NK-92 (cell line): ENCODE data around the gene CSNK1G1.
"Not testable (repeated sequence)": the region's sequence is repeated elsewhere in the genome, so short reads cannot be mapped to it uniquely, and the experiment has no call there.

Experiments used
- DNase-seq: peaks from one replicate; lab custom pipeline; 2025; ENCODE audit not compliant: unreplicated experiment; lab: John Stamatoyannopoulos, UW

Gene CSNK1G1

DNA sequence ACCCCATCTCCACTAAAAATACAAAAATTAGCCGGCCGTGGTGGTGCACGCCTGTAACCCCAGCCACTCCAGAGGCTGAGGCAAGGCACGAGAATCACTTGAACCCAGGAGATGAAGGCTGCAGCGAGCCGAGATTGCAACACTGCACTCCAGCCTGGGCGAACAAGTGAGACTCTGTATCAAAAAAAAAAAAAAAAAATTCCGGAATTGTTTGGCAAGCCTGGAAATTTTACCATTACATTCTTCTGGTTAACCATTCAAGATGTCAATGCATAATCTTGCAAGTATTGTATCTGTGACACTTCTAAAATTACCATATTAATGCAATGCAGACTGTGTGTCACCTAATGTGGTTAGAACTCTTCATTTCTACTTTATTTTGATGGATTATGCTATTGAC is 67.0 kb downstream of the CSNK1G1 start:
- no peak for DNase-seq

DNA sequence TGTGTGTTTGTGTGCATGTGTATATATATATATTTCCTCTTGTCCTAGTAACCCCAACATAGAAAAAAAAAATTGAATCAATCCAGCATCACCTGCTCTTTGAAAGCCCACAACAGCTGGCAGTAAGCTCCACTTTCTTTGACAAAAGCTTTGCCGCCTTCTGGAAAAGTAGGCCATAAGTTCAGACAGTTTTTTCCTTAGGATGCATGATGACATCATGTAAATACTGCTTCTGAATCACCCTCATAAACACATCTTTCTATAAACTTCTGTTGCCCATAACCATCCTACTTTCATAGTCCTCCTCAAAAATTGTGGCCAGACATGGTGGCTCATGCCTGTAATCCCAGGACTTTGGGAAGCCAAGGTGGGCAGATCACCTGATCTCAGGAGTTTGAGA is 67.4 kb downstream of the CSNK1G1 start:
- DNase-seq, result no peak

DNA sequence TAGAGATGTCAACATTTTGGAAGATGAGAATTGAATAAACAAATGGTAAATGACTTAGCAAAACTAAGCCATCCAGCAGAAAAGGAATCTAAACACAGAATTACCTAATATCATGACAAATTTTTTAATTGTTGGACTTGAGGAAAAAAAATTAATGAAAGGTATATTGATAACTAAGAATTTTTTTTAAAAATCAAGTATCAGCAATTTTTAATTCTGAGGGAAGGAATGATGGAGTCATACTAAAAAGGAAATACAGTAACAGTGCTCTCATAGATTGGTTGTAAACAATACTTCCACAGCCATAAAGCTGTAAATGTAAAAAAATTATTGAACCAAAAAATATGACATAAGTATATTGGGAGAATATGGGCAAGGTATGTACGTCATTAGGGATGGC is 68.0 kb downstream of the CSNK1G1 start:
- no peak for DNase-seq

DNA sequence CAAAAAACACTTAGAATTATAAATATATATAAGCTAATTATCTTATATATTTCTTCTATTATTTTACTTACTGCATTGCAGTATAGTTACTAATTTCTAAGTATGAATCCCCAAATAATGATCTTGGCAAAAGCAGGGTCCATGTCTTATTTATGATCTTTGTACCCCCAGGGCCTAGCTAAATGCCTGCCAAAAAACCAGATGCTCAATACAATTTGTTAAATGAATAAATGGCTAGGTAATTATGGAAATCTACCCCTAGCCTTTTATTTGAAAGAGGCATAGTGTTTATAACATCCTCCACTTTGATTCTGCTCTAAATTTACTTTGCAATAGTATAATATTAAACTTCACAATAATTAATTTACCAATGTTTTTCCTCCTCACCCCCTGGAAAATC is 69.5 kb downstream of the CSNK1G1 start:
- DNase-seq, result no peak

DNA sequence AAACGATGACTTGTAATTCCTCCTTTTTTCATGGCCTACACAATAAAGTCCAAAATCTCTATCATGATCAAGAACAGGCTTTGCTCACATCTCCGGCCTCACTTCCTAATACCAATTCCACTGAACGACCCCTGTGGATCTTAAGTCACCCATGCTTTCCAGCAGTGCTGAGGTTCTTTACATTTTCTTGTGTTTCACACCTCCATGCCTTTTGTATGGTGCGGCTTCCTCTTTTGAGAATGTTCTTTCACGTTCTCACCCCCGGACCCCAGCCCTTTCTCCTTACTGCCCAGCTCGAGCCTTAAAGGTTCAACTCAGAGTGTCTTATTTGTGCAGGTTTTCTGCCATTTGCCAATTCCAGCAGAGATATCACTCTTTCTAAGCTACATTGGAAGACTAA is 70.1 kb downstream of the CSNK1G1 start:
- DNase-seq, result no peak

DNA sequence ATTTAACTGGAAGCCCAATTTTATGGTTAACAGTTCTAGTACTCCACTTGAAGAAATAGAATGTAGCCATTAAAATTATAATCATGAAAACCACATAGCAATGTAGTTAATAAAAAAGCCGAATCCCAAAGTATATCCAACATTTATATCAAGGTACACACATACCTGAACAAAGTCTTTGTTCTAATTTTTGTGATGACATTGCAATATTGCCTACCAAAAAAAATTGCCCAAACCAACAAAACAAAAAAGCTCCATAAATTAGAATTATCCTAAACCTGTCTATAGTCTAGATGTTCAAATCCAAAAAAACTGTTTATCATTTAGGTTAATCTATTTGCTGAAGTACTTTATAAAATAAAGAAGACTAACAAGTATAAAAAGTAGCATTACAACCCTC is 70.8 kb downstream of the CSNK1G1 start:
- no peak for DNase-seq

DNA sequence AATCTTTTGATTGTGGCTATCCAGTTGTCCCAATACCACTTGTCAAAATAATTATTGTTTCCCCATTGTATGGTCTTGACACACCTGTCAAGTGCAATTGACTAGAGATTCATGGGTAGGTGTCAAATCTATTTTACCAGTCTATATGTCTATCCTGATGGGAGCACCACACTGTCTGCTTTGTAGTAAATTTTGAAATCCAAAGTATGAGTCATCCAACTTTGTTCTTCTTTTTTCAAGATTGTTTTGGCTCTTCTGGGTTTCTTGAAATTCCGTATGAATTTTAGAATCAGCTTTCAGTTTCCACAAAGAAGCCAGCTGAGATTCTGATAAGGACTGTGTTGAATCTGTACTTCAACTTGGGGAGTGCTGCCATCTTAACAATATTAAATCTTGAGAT is 71.9 kb downstream of the CSNK1G1 start:
- DNase-seq, result no peak

DNA sequence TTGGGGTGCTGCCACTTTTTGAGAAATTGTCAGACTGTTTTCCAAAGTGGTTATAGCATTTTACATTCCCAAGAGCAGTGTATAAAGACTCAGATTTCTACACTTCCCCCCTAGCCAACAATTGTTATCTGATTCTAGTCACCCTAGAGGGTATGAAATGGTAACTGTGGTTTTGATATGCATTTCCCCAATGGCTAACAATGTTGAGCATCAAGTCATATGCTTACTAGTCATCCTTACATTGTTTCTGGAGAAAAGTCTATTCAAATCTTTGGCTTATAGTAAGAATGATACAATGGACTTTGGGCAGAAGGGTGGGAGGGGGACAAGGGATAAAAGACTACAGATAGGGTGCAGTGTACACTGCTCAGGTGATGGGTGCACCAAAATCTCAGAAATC is 73.3 kb downstream of the CSNK1G1 start:
- no peak for DNase-seq

DNA sequence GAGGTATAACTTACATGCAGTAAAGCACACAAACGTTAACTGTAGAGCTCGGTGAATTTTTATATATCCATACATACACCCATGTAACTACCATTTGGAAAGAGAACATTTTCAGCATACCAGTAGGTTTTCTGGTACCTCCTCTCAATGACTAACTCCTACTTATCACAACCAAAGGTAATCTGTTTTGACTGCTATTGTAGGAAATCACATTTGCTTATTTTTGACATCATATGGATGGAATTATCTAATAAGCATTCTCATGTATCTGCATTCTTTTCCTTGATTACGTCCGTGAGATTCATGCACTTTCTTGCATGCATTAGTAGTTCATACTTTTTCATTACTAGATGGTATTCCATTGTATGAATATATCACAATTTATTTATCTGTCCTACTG is 76.8 kb downstream of the CSNK1G1 start:
- DNase-seq, result no peak

DNA sequence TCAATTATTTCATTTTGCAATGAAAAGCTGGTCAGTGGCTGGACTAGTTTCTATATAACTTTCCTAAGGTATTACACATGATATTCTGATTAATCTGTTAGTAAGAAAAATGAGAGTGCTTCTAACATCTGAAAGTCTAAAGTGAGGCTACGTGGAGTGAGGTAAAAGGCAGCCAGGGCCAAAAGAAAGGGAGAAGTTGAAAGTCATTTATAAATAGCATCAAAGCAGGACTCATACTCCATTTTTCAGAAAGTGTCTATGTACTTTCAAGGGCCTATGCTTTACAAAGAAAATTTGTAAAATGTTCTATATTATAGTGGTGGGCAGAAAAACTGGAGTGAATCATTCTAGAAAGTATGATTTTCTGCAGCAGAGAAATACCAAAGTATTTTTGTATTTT is 80.0 kb downstream of the CSNK1G1 start:
- no peak for DNase-seq

DNA sequence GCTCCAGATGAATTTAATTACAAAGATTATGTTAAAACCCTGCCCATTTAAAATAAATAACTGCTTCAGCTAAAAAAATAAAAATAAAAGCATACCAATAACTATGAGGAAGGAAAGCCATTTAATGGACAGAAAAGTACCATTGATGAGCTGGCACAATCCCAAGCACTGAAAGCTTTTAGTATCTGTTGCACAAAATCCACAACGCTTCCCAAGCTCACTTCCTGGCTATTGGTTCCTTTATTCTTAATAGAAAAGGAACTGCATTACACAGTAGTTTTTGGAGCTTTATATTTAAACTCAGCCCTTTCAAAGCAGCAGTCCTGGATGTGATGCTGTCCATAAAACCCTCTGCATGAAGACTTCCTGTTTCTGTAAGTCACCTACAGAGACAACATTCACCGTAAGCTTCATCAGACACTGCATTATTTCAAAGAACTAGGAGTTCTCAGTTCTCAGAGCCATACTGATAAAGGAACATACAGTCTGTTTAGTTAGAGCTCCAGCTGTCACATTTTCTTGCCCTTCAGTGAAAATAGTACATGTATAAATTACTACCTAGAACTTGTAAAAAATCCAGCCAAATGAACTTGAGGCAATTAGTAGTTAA is 81.5 kb downstream of the CSNK1G1 start:
- no peak for DNase-seq

DNA sequence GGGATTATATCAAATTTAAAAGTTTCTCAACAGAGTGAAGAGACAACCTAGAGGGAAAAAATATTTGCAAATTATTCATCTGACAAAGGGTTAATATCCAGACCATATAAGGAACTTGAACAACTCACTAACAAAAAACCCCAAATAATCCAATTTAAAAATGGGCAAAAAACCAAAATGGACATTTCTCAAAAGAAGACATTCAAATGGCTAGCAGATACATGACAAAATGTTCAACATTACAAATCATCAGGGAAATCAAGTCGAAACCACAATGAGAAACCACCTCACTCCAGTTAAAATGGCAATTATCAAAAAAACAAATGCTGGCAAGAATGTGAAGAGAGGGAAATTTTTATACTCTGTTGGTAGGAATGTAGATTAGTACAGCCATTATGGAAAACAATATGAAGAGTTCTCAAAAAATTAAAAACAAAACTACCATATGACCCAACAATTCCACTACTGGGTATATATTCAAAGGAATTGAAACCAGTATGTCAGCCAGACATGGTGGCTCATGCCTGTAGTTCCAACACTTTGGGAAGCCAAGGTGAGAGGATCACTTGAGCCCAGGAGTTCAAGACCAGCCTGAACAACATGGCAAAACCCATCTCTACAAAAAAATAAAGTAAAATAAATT is 88.5 kb downstream of the CSNK1G1 start:
- no peak for DNase-seq

DNA sequence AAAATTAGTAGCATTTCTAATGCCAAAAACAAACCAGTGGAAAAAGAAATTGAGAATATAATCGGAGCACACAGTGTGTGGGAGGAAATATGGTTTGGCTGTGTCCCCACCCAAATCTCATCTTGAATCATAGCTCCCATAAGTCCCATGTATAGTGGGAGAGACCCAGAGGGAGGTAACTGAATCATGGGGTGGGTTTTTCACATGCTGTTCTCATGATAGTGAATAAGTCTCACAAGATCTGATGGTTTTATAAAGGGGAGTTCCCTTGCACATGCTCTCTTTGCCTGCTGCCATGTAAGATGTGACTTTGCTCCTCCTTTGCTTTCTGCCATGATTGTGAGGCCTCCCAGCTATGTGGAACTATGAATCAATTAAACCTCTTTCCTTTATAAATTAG is 90.8 kb downstream of the CSNK1G1 start:
- not testable (repeated sequence) for DNase-seq

DNA sequence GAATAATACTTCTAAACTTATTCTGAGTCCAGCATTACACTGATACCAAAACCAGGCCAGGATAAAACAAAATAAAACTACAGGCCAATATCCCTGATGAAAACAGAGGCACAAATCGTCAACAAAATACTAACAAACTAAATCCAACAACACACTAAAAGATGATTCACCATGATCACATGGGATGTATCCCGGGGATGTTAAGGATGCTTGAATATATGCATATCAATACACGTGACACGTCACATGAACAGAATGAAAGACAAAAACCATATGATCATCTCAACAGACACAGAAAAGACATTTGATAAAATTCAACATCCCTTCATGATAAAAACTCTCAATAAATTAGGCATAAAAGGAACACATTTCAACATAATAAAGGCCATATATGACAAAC is 91.5 kb downstream of the CSNK1G1 start:
- no peak for DNase-seq

DNA sequence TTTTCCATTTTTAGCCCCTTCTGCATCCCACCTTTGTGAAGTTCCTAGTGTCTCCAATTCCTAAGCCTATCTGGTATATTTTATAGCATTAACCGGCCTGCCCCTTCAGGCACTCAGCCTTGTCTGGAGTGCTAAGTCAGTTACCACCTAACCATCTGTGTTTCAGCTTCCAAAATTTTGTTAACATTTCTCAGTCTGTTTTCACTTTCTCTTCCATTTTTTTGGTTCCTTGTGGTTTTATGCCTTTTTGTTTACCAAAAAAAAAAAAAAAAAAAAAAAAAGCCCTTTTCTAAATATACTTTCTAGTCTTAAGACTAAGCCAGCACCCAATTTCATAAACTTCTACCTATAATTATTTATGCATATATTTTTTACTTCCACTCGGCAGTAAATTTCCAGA is 92.4 kb downstream of the CSNK1G1 start:
- DNase-seq, result no peak

DNA sequence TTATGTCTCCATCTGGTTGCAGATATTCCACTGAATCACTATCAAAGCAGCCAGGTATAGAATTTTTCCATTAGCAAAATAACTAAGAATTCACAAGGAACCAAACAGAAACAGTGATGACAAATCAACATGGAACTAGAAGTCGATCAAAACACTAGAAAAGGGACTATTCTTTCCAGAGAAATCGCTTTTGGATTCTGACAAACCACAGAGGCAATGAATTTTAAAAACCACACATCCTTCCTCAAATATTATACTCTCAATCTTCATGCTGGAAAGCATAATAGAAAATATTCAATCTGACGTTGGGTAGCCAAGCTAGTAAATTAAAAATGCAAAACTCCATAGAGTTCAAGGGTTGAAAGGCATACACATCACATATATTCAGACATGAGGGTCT is 99.9 kb downstream of the CSNK1G1 start:
- DNase-seq, result no peak

DNA sequence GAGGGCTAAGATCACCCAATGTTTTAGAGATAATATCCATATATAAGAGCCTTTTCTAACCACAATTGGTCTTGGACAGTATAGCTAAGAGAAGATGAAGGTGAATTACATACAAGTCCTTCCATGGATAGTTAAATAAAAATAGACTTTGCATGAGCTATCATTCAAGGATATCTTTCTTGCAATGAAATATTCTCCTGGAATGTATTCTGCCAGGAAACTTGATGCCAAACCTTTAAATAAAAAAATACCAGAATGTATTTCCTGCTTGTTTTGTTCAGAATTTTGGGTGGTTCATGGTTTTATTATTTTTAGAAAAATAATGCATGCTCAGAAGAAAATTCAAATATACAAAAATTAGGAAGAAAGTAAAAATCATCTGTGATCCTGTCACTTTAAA is 104.3 kb downstream of the CSNK1G1 start:
- DNase-seq, result no peak

DNA sequence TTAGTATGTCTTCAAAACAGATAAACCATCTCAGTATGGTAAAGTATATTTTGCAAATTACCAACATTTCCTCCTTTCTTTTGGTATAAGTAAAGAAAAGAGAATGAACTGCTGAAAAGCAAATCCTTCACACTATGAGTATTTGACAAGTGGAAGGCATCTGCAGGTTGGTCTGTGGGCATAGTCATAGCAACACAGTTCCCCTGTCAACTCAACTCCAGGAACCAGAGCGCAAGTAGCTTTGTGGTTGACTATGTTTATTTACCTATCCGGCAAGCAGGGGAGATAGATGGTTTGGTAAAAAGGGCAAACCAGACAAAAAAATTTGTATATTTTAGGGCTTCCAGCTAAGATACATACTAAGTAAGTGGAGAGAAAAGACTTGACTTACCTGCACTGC is 104.9 kb downstream of the CSNK1G1 start:
- no peak for DNase-seq

DNA sequence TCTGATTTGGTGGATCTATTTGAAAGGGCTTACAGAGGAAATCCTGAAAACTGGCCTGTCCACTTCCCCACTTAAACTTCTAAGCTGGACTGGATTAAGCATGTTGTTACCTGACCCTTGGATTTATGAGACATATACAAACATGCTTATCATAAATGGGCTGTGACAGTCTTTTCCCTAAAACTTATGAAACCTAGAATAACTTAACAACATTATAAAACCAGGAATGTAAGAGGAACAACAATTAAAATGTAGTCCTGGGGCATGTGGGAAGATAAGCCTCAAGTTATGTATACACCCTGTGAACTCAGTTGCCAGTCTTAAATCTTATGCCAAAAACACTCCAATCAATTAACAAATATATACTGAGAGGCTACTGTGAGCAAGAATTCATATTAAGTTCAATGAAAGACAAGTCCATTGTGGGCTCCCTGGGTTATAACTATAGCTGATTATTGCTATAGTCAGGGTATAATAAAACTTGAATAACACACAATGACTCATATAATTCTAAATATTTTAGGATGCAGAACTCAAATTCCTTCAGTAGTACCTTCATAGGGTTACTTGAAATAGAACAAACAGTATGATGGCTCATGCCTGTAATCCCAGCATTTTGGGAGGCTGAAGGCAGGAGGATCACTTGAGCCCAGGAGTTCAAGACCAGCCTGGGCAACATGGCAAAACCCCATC is 105.9 kb downstream of the CSNK1G1 start:
- DNase-seq, result no peak

DNA sequence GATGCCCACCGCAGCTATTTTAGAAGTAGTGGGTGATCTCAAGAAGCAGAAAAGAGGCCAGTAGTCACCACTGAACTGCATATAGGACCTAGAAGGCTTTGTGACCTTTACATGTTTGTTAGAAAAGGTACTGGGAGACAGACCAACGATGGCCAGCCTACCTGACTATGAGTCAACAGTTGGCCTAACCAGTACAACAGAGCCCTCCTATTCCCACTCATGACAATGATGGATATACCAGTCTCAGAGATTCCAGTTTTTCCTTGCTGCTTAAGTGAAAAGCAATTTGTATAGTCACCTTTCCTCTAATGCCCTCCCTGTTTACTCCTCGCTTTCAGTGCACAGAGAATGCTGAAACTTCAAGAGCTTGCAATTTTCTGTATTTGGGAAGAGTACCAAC is 106.6 kb downstream of the CSNK1G1 start:
- DNase-seq, result no peak

DNA sequence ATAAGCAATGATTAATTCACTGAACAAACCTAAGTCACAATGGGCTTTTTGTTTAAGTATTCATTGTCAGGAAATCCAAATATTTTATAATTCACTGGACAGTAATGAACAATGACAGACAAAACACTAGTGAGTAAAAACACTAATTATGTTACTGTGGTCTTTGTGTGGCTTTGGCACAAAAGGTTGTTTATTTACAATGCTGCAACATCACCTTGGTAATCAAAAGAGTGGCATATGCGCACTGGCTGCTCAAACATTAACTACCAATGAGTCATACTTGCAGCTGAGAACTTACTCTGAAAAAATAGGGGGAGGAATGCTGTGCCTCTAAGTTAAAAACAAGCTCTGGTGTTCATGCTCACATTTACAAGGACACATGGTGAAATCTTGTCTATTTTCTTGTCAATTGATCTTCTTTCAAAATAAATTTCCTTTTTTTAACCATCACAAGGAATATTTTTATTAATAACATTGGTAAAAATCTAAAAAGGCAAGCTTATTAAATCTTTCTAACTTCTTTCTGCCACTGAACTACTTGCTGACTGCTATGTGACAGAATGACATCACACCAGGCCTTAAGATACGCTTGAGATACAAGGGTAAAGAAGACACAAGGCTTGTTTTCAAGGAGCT is 107.9 kb downstream of the CSNK1G1 start:
- DNase-seq, result no peak

DNA sequence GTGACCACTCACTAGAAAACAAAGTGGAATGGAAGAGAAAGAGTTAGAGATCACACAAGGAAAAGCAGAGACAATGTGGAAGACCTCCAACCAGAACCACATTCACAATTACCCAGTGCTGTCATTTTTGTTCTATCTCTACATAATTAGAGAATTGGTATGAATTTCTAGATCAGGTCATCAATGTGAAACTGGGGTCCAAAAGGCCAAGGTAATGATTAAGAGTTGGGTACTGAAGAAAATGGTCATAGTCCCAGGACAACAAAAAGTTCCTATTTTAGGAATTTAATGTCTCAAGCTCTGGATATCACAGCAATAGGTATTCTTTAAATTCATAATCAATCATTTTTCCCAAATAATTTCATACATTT is 108.5 kb downstream of the CSNK1G1 start:
- no peak for DNase-seq
